ENCODE results near the gene PSMB11.

- TF ChIP-seq, protein P1, sequence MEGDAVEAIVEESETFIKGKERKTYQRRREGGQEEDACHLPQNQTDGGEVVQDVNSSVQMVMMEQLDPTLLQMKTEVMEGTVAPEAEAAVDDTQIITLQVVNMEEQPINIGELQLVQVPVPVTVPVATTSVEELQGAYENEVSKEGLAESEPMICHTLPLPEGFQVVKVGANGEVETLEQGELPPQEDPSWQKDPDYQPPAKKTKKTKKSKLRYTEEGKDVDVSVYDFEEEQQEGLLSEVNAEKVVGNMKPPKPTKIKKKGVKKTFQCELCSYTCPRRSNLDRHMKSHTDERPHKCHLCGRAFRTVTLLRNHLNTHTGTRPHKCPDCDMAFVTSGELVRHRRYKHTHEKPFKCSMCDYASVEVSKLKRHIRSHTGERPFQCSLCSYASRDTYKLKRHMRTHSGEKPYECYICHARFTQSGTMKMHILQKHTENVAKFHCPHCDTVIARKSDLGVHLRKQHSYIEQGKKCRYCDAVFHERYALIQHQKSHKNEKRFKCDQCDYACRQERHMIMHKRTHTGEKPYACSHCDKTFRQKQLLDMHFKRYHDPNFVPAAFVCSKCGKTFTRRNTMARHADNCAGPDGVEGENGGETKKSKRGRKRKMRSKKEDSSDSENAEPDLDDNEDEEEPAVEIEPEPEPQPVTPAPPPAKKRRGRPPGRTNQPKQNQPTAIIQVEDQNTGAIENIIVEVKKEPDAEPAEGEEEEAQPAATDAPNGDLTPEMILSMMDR (conservative IDR thresholded peaks at IDR 0.05 in 1 of 2, IDR thresholded peaks at IDR 0.05 in 1 of 2; ENCODE audit: extremely low read depth in 1 of 2, insufficient read depth in 1 of 2, low read depth in 1 of 2, low read length in 2 of 2): peak; percentile 29 to 60
- TF ChIP-seq EZH2 (IDR thresholded peaks at IDR 0.05; ENCODE audit: borderline replicate concordance, low read length): no peak
These were observed 10.2 kb downstream of the PSMB11 start for GRCh38 chr14:23052182-23052623.
